Colonic mucosa (tissue), 4 donors: Measurements from ENCODE around the gene PDZD4. TPM values are rescaled to one million over a fixed set of nuclear protein-coding genes. Genes with fewer than 3 reads are reported as not detected.

Experiments
- DNase-seq: peaks from one replicate; pipeline ENCODE4 v3.0.0-alpha.2; 2020
- H3K27ac ChIP-seq: fragments of 200-600 bp; one replicate; pipeline ENCODE4 v1.8.0; 2021
- H3K27me3 ChIP-seq: fragments of 200-600 bp; one replicate; pipeline ENCODE4 v1.8.0; 2021
- H3K36me3 ChIP-seq: fragments of 200-600 bp; one replicate; pipeline ENCODE4 v1.8.0; 2021
- H3K4me1 ChIP-seq: fragments of 200-600 bp; one replicate; pipeline ENCODE4 v1.8.0; 2021; ENCODE audit warnings: mild to moderate bottlenecking
- H3K4me3 ChIP-seq: fragments of 200-600 bp; one replicate; pipeline ENCODE4 v1.8.0; 2021
- H3K9ac ChIP-seq, 2 donors: one replicate each; pipeline ENCODE4 v1.7.0; 2013; ENCODE audit warnings: control low read depth in 2 of 2, low read depth in 2 of 2, low read length in 2 of 2
- H3K9me3 ChIP-seq: fragments of 200-600 bp; one replicate; pipeline ENCODE4 v1.8.0; 2021
- intact Hi-C: fragments of 100-400 bp; cut with DNase I; formaldehyde crosslinking; loops from one replicate; pipeline ENCODE4 v1.14.1; 2022
- total RNA-seq, 2 donors: library from RNA; stranded (reverse); fragmentation: NEBNext Ultra II Directional in 1 of 2; extraction: Animal tissue kit (Norgen Biotek cat#: 25700) in 1 of 2; gene quantifications; one replicate each; pipeline ENCODE4 v1.2.1, GENCODE V29; 2021
- TF ChIP-seq, protein P1 (sequence below): fragments of 200-600 bp; IDR thresholded peaks from one replicate; pipeline ENCODE4 v1.8.0; 2022; ENCODE audit warnings: antibody characterized with exemption, mild to moderate bottlenecking
- donor health status: healthy.
- donor health status: DM: no; HTN: no; CAD: no.
- donor health status: DM: no; HTN: no; CAD: no.

PDZD4 gene
- total RNA-seq, 2 donors from 2014 or later, result 1.5 to 3.2 TPM

- H3K27me3 ChIP-seq, result no peaks in the 10 kb centered on the region
- H3K4me3 ChIP-seq, result no peak overlapping the region
- TF ChIP-seq, protein P1, sequence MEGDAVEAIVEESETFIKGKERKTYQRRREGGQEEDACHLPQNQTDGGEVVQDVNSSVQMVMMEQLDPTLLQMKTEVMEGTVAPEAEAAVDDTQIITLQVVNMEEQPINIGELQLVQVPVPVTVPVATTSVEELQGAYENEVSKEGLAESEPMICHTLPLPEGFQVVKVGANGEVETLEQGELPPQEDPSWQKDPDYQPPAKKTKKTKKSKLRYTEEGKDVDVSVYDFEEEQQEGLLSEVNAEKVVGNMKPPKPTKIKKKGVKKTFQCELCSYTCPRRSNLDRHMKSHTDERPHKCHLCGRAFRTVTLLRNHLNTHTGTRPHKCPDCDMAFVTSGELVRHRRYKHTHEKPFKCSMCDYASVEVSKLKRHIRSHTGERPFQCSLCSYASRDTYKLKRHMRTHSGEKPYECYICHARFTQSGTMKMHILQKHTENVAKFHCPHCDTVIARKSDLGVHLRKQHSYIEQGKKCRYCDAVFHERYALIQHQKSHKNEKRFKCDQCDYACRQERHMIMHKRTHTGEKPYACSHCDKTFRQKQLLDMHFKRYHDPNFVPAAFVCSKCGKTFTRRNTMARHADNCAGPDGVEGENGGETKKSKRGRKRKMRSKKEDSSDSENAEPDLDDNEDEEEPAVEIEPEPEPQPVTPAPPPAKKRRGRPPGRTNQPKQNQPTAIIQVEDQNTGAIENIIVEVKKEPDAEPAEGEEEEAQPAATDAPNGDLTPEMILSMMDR, result no peak
- no peak for DNase-seq
- intact Hi-C loops, result no loop called here
- H3K36me3 ChIP-seq, result peaks cover 4% of the 10 kb centered on the region
- H3K4me1 ChIP-seq, result no peaks in the 10 kb centered on the region
- H3K9me3 ChIP-seq, result no peaks in the 10 kb centered on the region
- no peak overlapping the region for H3K9ac ChIP-seq
- no peak overlapping the region for H3K27ac ChIP-seq
These were observed 29.6 kb downstream of the PDZD4 start for GRCh38 chrX:153800746-153801145.

GRCh38 chrX:153800177-153800722, 30.1 kb downstream of the PDZD4 start:
- H3K27ac ChIP-seq, result no peak overlapping the region
- TF ChIP-seq, protein P1, result no peak
- intact Hi-C loops, result no loop called here
- H3K4me3 ChIP-seq, result no peak overlapping the region
- no peaks in the 10 kb centered on the region for H3K4me1 ChIP-seq
- H3K9me3 ChIP-seq, result no peaks in the 10 kb centered on the region
- no peaks in the 10 kb centered on the region for H3K27me3 ChIP-seq
- DNase-seq, result no peak
- H3K36me3 ChIP-seq, result peaks cover 4% of the 10 kb centered on the region
- H3K9ac ChIP-seq, result no peak overlapping the region

GRCh38 chrX:153799326-153799725, 31.0 kb downstream of the PDZD4 start:
- no peaks in the 10 kb centered on the region for H3K4me1 ChIP-seq
- H3K27ac ChIP-seq, result no peak overlapping the region
- TF ChIP-seq, protein P1, result no peak
- H3K9me3 ChIP-seq, result no peaks in the 10 kb centered on the region
- no peak overlapping the region for H3K4me3 ChIP-seq
- no peaks in the 10 kb centered on the region for H3K27me3 ChIP-seq
- intact Hi-C loops, result no loop called here
- DNase-seq, result no peak
- H3K9ac ChIP-seq, result no peak overlapping the region
- peaks cover 4% of the 10 kb centered on the region for H3K36me3 ChIP-seq

- intact Hi-C loops, result no loop called here
- Histone ChIP-seq H3K9ac (no peak overlapping the region), H3K4me1 (peaks cover 6% of the 10 kb centered on the region), H3K27ac (no peak overlapping the region), H3K27me3 (no peaks in the 10 kb centered on the region), H3K4me3 (no peak overlapping the region), H3K9me3 (no peaks in the 10 kb centered on the region), H3K36me3 (peaks cover 4% of the 10 kb centered on the region)
- TF ChIP-seq, protein P1, result no peak
- no peak for DNase-seq
These were observed 32.8 kb downstream of the PDZD4 start for GRCh38 chrX:153797415-153798015.

DNA sequence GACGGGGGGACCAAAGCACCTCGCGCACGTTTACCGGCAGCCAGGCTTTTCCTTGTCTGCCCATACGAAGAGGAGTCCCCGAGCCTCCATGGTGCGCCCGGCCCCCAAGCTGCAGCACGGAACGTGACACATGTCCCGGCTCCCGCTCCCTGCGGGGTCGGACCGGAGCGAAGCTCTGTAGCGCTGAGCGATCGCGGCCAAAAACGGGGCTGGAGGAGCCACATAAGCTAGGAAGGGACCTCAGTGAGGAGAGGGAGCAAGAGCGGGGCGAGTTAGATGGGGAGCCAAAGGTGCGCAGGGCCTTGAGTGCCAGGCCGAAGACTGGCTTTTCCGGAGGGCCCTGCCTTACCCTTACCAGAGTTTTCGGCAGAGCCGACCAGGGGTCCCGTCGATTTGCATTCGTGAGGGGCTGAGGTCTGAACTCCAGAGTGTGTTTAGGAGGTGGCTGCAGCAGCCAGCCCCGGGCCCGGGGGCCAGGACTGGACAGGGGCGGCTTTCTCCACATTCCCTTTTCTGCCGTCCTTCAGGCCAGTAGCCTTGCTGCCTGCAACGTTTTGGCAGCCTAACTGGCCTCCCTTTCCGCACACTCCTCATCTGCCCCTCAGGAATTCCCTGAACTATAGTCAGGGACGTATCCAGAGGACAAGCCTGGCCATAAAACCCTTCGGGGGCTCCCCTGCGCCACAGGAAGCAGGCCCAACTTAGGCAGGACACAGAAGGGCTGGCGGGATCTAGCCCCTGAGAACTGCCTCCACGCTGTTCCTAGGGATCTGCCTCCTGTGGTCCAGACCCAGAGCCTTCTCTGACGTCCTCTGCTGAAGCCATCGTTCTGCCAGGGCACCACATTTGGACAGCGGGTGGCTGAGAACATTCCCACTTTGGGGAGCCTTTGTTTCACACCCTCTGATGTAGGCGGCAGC, 35.2 kb downstream of the PDZD4 start:
- Histone ChIP-seq H3K27me3 (no peaks in the 10 kb centered on the region), H3K4me1 (peaks cover 6% of the 10 kb centered on the region), H3K27ac (peak overlapping the region; percentile 90), H3K9me3 (no peaks in the 10 kb centered on the region), H3K9ac (peak overlapping the region; percentile 55 to 84), H3K4me3 (peak overlapping the region; percentile 69), H3K36me3 (peaks cover 4% of the 10 kb centered on the region)
- DNase-seq, result no peak
- TF ChIP-seq, protein P1, result no peak
- intact Hi-C loops, result no loop called here
